LNCaP clone FGC (cell line): ENCODE results near the gene KCNG3.

Source experiments
- DNase-seq: peaks from one replicate; pipeline ENCODE4 v3.0.0-alpha.2; 2011; ENCODE audit warnings: low read depth
- H3K4me3 ChIP-seq: 2 replicates; pipeline ENCODE4 v1.5.1; 2011; ENCODE audit warnings: mild to moderate bottlenecking, low read depth, low read length, control low read depth
- CTCF ChIP-seq: IDR thresholded peaks from 2 replicates; pipeline ENCODE4 v1.5.1; 2012; ENCODE audit warnings: mild to moderate bottlenecking; ENCODE audit not compliant: control insufficient read depth, insufficient read depth; ENCODE audit errors: extremely low read depth

Gene KCNG3

GRCh38 chr2:42449163-42450087 lies 44.4 kb downstream of the KCNG3 start:
- DNase-seq = no peak
- TF ChIP-seq CTCF = no peak
- H3K4me3 ChIP-seq = no peak overlapping the region

GRCh38 chr2:42448163-42448562 lies 45.6 kb downstream of the KCNG3 start:
- no peak for TF ChIP-seq CTCF
- no peak overlapping the region for H3K4me3 ChIP-seq
- no peak for DNase-seq

GRCh38 chr2:42446503-42447271 lies 47.1 kb downstream of the KCNG3 start:
- no peak for TF ChIP-seq CTCF
- peak; percentile 44 for DNase-seq
- H3K4me3 ChIP-seq = no peak overlapping the region

- DNase-seq = no peak
Observed at GRCh38 chr2:42443718-42444399, 49.9 kb downstream of the KCNG3 start.

GRCh38 chr2:42442774-42443173 lies 51.0 kb downstream of the KCNG3 start:
- peak; percentile 28 for DNase-seq
- H3K4me3 ChIP-seq = no peak overlapping the region
- no peak for TF ChIP-seq CTCF

More at GRCh38 chr2:42443718-42444399, 49.9 kb downstream of the KCNG3 start:
- H3K4me3 ChIP-seq = no peak overlapping the region
- no peak for TF ChIP-seq CTCF

- no peak for TF ChIP-seq CTCF
- no peak for DNase-seq
- H3K4me3 ChIP-seq = no peak overlapping the region
Observed at GRCh38 chr2:42438685-42439084, 55.1 kb downstream of the KCNG3 start.
